Upper lobe of left lung (tissue), 4 donors: ENCODE data around the gene NXPE4.

Source experiments
- POLR2A ChIP-seq, 4 donors: fragments of 450-650 bp; IDR thresholded peaks; one replicate each; pipeline ENCODE4 v1.5.1; 2016 to 2017; ENCODE audit warnings: antibody characterized with exemption in 4 of 4, mild to moderate bottlenecking in 2 of 4
- POLR2AphosphoS5 ChIP-seq, 2 donors: sonication (generic); formaldehyde crosslinking; IDR thresholded peaks; one replicate each; pipeline ENCODE4 v1.5.1; 2017; ENCODE audit warnings: antibody characterized with exemption in 2 of 2
- TF ChIP-seq, protein P1 (sequence below), 6 experiments: fragments of 450-650 bp in 4 of 6; fragments of 200-600 bp in 2 of 6; sonication (generic) in 2 of 6; IDR thresholded peaks; one replicate each; pipeline ENCODE4 v1.5.1; 2016 to 2019; ENCODE audit warnings: antibody characterized with exemption in 6 of 6

DNA sequence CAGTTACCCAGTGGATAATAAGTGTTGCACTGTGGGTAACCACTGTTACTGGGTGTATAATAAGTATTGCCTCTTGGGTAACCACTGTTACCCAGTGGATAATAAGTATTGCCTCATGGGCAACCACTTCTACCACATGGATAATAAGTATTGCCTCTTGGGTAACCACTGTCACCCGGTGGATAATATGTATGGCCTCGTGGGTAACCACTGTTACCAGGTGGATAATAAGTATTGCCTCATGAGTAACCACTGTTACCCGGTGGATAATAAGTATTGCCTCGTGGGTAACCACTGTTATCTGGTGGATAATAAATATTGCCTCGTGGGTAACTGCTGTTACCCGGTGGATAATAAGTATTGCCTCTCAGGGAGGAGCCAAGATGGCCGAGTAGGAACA, 29.7 kb upstream of the NXPE4 start:
- TF ChIP-seq POLR2A (IDR thresholded peaks at IDR 0.05): no peak
- TF ChIP-seq, protein P1, sequence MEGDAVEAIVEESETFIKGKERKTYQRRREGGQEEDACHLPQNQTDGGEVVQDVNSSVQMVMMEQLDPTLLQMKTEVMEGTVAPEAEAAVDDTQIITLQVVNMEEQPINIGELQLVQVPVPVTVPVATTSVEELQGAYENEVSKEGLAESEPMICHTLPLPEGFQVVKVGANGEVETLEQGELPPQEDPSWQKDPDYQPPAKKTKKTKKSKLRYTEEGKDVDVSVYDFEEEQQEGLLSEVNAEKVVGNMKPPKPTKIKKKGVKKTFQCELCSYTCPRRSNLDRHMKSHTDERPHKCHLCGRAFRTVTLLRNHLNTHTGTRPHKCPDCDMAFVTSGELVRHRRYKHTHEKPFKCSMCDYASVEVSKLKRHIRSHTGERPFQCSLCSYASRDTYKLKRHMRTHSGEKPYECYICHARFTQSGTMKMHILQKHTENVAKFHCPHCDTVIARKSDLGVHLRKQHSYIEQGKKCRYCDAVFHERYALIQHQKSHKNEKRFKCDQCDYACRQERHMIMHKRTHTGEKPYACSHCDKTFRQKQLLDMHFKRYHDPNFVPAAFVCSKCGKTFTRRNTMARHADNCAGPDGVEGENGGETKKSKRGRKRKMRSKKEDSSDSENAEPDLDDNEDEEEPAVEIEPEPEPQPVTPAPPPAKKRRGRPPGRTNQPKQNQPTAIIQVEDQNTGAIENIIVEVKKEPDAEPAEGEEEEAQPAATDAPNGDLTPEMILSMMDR (IDR thresholded peaks at IDR 0.05): no peak
- TF ChIP-seq POLR2AphosphoS5 (IDR thresholded peaks at IDR 0.05): no peak
